ENCODE results near the gene ZNF568.

DNA sequence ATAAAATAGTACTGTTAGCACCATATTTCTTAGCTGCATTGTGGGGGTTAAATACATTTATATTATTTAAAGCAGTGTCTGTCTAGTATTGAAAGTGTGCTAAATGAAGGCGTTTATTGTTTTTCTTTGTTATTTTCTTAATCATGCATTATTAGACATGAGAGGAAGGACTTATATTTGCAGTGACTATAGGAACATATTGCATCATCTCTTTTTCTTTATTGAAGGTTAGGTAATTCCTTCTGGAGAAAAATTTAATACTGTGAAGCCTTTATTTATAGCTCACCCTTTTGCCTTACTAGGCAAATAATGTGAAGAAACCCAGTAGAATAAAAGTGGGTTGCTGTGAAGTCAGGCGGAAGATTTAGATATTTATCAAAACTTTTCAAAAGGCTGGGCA is 83.2 kb downstream of the ZNF568 start:
- no peak for TF ChIP-seq CTCF (IDR thresholded peaks at IDR 0.05)
- TF ChIP-seq MAX (IDR thresholded peaks at IDR 0.05) = no peak
- TF ChIP-seq JUNB (IDR thresholded peaks at IDR 0.05) = no peak
- no peak for TF ChIP-seq REST (IDR thresholded peaks at IDR 0.05)
- no peak for TF ChIP-seq RCOR1 (IDR thresholded peaks at IDR 0.05; ENCODE audit: low read depth, low read length)
- no peak for TF ChIP-seq EHMT2 (IDR thresholded peaks at IDR 0.05; ENCODE audit: low read depth)
- no peak for TF ChIP-seq SREBF2 (IDR thresholded peaks at IDR 0.05)
- TF ChIP-seq ELK1 (IDR thresholded peaks at IDR 0.05; ENCODE audit: low read depth, low read length) = no peak

Data from A549 (cell line).